A673 (cell line): ENCODE results near the gene SCNN1G.

ENCODE experiments used
- EZH2 ChIP-seq: fragments of 200-600 bp; sonication (generic); IDR thresholded peaks from 2 replicates; pipeline ENCODE4 v1.6.1; 2017; ENCODE audit warnings: borderline replicate concordance, low read depth, mild to moderate bottlenecking, mixed read lengths, antibody characterized with exemption, low read length; ENCODE audit not compliant: poor library complexity, severe bottlenecking
- TF ChIP-seq, protein P1 (sequence below): fragments of 300-800, 200-600 bp; sonication (generic); conservative IDR thresholded peaks from 2 replicates; pipeline ENCODE4 v1.5.1; 2017; ENCODE audit warnings: low read depth, mild to moderate bottlenecking, antibody characterized with exemption, low read length, moderate library complexity, mixed read lengths

- TF ChIP-seq, protein P1, sequence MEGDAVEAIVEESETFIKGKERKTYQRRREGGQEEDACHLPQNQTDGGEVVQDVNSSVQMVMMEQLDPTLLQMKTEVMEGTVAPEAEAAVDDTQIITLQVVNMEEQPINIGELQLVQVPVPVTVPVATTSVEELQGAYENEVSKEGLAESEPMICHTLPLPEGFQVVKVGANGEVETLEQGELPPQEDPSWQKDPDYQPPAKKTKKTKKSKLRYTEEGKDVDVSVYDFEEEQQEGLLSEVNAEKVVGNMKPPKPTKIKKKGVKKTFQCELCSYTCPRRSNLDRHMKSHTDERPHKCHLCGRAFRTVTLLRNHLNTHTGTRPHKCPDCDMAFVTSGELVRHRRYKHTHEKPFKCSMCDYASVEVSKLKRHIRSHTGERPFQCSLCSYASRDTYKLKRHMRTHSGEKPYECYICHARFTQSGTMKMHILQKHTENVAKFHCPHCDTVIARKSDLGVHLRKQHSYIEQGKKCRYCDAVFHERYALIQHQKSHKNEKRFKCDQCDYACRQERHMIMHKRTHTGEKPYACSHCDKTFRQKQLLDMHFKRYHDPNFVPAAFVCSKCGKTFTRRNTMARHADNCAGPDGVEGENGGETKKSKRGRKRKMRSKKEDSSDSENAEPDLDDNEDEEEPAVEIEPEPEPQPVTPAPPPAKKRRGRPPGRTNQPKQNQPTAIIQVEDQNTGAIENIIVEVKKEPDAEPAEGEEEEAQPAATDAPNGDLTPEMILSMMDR, result no peak
- TF ChIP-seq EZH2, result no peak
These were observed 3.1 kb downstream of the SCNN1G start for GRCh38 chr16:23185656-23186055.
